Measurements from ENCODE around the gene KCNIP4.
A peak's percentile ranks its signal among the peaks of the same experiment; 100 is the strongest.

KCNIP4 gene

GRCh38 chr4:21763855-21764254, 184.7 kb downstream of the KCNIP4 start:
- no peak for DNase-seq (ENCODE audit: low spot score)

- DNase-seq (ENCODE audit: low spot score): no peak
Measured at GRCh38 chr4:21757248-21757647, 191.3 kb downstream of the KCNIP4 start.

- no peak for DNase-seq (ENCODE audit: low spot score)
Measured at GRCh38 chr4:21753084-21753760, 195.3 kb downstream of the KCNIP4 start.

- no peak for DNase-seq (ENCODE audit: low spot score)
Measured at GRCh38 chr4:21752616-21753015, 196.0 kb downstream of the KCNIP4 start.

- DNase-seq (ENCODE audit: low spot score): no peak
Measured at GRCh38 chr4:21749924-21750323, 198.6 kb downstream of the KCNIP4 start.

- no peak for DNase-seq (ENCODE audit: low spot score)
Measured at GRCh38 chr4:21749412-21749811, 199.2 kb downstream of the KCNIP4 start.

- DNase-seq (ENCODE audit: low spot score): no peak
Measured at GRCh38 chr4:21744046-21744445, 204.5 kb downstream of the KCNIP4 start.

- DNase-seq (ENCODE audit: low spot score): no peak
Measured at GRCh38 chr4:21742326-21742725, 206.2 kb downstream of the KCNIP4 start.

- DNase-seq (ENCODE audit: low spot score): no peak
Measured at GRCh38 chr4:21738821-21739220, 209.8 kb downstream of the KCNIP4 start.

GRCh38 chr4:21735866-21736265, 212.7 kb downstream of the KCNIP4 start:
- DNase-seq (ENCODE audit: low spot score): no peak

- no peak for DNase-seq (ENCODE audit: low spot score)
Measured at GRCh38 chr4:21733894-21734630, 214.5 kb downstream of the KCNIP4 start.

GRCh38 chr4:21728304-21728703, 220.3 kb downstream of the KCNIP4 start:
- no peak for DNase-seq (ENCODE audit: low spot score)

- DNase-seq (ENCODE audit: low spot score): no peak
Measured at GRCh38 chr4:21726255-21726815, 222.2 kb downstream of the KCNIP4 start.

- DNase-seq (ENCODE audit: low spot score): no peak
Measured at GRCh38 chr4:21722157-21722839, 226.3 kb downstream of the KCNIP4 start.

- DNase-seq (ENCODE audit: low spot score): no peak
Measured at GRCh38 chr4:21716531-21716930, 232.0 kb downstream of the KCNIP4 start.

- DNase-seq (ENCODE audit: low spot score): no peak
Measured at GRCh38 chr4:21710179-21710835, 238.3 kb downstream of the KCNIP4 start.

GRCh38 chr4:21709761-21710160, 238.8 kb downstream of the KCNIP4 start:
- no peak for DNase-seq (ENCODE audit: low spot score)

GRCh38 chr4:21709031-21709430, 239.5 kb downstream of the KCNIP4 start:
- DNase-seq (ENCODE audit: low spot score): no peak

- DNase-seq (ENCODE audit: low spot score): no peak
Measured at GRCh38 chr4:21699446-21699845, 249.1 kb downstream of the KCNIP4 start.

GRCh38 chr4:21697583-21697982, 251.0 kb downstream of the KCNIP4 start:
- DNase-seq (ENCODE audit: low spot score): peak; percentile 18

- DNase-seq (ENCODE audit: low spot score): no peak
Measured at GRCh38 chr4:21695141-21695540, 253.4 kb downstream of the KCNIP4 start.

- no peak for DNase-seq (ENCODE audit: low spot score)
Measured at GRCh38 chr4:21692241-21692640, 256.3 kb downstream of the KCNIP4 start.

Measured in Ammon's horn (tissue), 1 donor.